GM12864 (cell line): ENCODE data around the gene KTN1.

Experiments
- DNase-seq: peaks from one replicate; pipeline ENCODE4 v3.0.0-alpha.2; 2011; ENCODE audit warnings: low read depth
- H3K4me3 ChIP-seq: 2 replicates; pipeline ENCODE4 v1.5.1; 2011; ENCODE audit warnings: mild to moderate bottlenecking, low read depth, low read length, control low read depth
- CTCF ChIP-seq: IDR thresholded peaks from 2 replicates; pipeline ENCODE4 v1.5.1; 2011; ENCODE audit warnings: low read depth, mild to moderate bottlenecking, moderate library complexity, low read length, control low read depth, inconsistent platforms; ENCODE audit errors: missing control alignments

KTN1 gene

DNA sequence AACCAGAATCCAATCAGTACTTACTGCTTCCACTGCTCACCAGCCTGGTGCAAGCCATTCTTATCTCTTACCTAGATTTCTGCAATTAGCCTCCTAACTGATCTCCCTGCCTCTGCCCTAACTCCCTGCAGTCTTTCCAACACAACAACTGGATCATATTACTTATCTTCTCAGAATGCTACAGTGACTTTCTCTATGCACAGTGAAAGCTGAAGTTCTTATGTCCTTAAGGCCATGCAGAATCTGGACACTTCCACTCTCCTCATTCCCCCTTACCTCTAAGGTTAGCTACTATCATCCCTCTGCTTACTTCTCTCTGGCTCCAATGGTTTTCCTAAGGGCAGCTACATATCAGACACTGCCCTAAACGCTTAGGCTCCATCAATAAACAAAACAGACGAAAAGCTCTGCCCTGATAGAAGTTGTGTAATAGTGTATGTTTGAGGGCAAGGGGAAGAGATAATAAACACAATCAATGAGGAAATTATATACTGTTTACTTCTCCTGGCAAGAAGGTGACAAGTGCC, 4.0 kb downstream of the KTN1 start:
- no peak for TF ChIP-seq CTCF
- DNase-seq: no peak
- no peak overlapping the region for H3K4me3 ChIP-seq

DNA sequence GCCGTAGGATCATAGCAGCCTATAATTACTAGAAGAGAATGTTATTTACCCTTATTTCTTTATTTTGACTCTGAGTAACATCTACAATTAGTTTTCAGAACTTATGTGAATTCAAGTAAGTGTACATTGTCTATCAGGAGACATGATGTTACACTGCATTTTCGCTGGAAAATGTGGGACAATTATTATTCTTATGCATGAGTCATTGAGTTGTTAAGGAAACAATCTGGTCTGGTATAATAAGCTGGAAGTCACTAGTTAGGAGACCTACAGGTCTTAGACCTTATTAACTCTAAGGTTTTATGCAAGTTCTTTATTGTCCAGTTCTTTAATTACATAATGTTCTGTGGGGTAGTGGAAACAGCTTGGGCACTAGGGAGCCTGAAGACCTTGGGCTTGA, 5.8 kb downstream of the KTN1 start:
- TF ChIP-seq CTCF: no peak
- DNase-seq: no peak
- H3K4me3 ChIP-seq: no peak overlapping the region

DNA sequence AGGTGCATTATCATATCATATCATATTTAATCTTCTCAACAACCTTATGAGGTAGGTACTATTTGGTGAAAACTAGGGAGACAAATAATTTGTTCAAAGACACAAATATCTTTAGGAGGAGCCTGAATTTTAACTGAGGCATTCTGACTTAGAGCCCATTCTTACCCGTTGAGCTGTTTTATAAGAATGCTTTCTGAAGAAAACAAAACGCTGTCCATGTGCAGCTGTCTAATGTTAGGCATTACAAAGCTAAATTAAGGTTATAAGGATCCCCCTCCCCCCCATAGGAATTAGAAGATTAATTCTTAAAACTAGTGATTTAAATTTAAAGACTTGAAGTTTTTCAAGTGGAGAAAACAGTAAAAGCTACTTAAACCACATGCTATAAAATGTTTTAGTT, 6.4 kb downstream of the KTN1 start:
- no peak overlapping the region for H3K4me3 ChIP-seq
- DNase-seq: no peak
- TF ChIP-seq CTCF: no peak

GRCh38 chr14:55587847-55588246, 7.8 kb downstream of the KTN1 start:
- no peak overlapping the region for H3K4me3 ChIP-seq
- TF ChIP-seq CTCF: no peak
- no peak for DNase-seq

DNA sequence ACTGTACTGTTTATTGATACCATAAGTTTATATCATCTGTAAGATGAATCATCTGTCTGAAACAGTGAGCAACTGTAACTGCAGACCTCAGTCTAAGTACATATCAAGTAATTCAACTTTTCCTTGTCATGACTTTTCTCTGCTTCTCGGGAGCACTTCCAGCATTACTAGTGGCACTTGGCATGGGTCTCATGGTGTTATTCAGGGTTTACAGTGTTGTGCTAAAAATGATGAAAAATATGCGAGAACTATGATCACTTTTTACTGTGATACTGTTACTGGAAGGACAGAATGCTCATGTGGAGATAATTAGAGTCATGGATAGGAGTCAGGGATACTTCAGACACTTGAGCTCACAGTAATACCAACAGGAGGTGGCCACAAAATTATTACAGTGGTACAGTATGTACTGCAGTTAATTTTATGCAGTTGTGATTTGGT, 8.3 kb downstream of the KTN1 start:
- TF ChIP-seq CTCF: no peak
- DNase-seq: no peak
- H3K4me3 ChIP-seq: no peak overlapping the region

- no peak overlapping the region for H3K4me3 ChIP-seq
- DNase-seq: no peak
- TF ChIP-seq CTCF: no peak
Measured at GRCh38 chr14:55589171-55589570, 9.2 kb downstream of the KTN1 start.

DNA sequence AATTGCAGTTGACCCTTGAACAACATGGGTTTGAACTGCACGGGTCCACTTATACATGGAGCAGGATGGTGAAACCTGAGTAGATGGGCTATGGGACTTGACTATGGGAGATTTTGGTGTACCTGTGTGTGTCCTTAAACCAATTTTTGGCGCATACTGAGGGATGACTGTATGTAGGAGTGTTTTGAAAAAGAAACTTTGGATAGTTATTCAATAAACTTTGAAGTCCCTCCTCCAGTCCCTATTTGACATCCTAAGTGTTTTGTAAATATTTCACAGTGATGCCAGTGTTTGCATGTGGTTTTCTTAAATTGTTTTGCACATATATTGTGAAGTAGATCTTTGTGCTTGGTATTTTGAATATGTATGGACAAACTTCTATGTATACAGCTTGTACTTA, 12.4 kb downstream of the KTN1 start:
- no peak overlapping the region for H3K4me3 ChIP-seq
- no peak for DNase-seq
- TF ChIP-seq CTCF: no peak
